NCI-H2171 treated with DMSO at 0.1 percent for 48 hours (cell line): ENCODE results near the gene RAI14.
A peak's percentile ranks its signal among the peaks of the same experiment; 100 is the strongest.

Experiments
- DNase-seq: peaks from one replicate; lab custom pipeline; 2025; lab: John Stamatoyannopoulos, UW

RAI14 gene

GRCh38 chr5:34677428-34677827, 21.3 kb downstream of the RAI14 start:
- DNase-seq: no peak

DNA sequence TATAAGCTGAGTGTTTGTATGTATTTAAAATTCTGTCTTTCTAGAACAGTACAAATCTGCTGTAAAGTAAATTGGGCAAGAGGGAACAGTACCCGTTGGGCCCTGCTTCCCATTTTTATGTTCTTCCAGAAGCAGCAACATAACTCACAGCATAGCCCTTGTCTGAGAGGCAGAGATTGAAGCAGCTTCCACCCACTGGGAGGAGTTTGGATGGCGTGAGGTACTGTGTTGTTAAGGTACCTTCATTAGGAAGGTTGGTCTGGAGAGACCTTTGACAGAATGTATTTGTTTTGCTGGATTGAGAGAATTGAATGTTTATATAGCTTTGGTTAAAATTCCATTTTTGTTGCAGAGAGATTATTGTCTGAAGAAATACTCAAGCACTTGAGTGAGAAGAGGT, 24.8 kb downstream of the RAI14 start:
- no peak for DNase-seq

GRCh38 chr5:34682926-34683623, 26.9 kb downstream of the RAI14 start:
- DNase-seq: peak; percentile 48

- DNase-seq: peak; percentile 27
Measured at GRCh38 chr5:34684281-34684979, 28.3 kb downstream of the RAI14 start.

- no peak for DNase-seq
Measured at GRCh38 chr5:34684980-34685352, 28.8 kb downstream of the RAI14 start.

DNA sequence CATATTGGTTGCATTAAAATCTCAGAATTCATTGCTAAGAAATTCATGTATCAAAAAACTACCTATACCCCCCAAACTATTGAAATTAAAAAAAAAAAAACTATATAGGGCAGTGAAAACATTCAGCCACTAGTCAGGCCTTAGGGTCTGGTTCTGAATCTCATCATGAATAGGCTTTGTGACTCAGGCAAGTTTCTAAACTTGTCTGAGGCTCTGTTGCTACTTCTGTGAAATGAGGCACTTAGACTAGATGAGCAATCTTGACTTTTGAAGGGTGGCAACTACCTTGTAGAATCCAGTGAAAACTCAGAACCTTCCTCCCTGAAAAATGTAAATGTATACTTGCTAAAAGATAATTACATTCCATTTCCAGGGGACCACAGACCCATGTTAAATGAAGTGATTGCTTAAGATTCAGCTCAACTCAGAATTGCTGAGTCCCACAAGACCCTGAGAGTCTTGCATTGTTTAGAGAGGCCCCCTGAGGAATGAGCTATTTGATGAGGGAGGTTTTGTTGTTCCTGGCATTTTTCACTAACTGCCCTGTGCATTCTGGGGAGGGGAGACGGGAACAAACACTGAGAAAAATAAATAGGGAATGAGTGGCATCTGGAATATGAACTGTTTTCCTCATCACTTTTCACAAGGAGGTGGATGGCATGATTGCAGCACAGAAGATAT, 29.5 kb downstream of the RAI14 start:
- no peak for DNase-seq

DNA sequence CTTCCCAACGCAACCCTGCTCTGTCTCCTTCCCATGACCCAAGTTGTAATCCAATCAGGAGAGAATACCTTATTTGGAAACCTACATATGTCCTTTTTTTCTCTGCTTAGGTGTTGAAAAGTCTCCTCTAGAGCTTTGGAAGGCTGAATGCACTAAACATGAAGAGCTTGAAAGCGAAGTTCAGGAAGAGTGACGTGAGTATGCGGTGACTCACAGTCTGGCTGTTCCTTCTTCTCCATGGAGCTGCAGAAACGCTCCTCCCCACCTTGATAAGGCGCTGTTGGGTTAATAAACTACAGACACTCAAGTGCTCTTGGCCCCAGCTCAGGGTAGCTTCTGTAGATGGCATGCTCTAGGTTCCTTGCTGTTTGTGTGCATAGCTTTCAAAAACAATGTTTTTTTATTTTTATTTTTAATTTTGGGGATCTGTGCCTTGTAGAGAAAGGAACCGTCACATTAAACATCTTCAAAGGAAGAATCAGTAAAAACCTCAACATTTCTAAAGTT, 30.7 kb downstream of the RAI14 start:
- DNase-seq: no peak

- DNase-seq: no peak
Measured at GRCh38 chr5:34687269-34688011, 31.3 kb downstream of the RAI14 start.

GRCh38 chr5:34688015-34688810, 32.1 kb downstream of the RAI14 start:
- DNase-seq: no peak

- no peak for DNase-seq
Measured at GRCh38 chr5:34690301-34690700, 34.2 kb downstream of the RAI14 start.

DNA sequence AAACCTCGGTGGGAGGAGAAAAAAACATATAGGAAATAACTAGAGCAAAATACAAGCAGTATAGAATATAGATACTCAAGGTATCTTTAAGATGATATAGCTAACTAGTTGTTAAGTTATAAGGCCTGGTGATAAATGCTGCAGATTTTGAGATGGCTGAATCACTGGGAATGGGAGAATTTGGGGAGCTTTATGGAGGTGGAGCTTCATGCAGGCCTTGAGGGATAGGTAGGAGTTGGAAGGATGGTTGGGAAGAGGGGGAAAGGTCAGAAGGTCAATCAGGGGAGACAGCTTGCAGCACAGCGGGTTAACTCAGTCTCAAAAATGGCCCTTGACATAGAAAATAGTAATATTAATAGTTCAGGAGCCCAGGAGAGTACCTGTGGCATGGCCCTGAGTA, 34.8 kb downstream of the RAI14 start:
- no peak for DNase-seq

DNA sequence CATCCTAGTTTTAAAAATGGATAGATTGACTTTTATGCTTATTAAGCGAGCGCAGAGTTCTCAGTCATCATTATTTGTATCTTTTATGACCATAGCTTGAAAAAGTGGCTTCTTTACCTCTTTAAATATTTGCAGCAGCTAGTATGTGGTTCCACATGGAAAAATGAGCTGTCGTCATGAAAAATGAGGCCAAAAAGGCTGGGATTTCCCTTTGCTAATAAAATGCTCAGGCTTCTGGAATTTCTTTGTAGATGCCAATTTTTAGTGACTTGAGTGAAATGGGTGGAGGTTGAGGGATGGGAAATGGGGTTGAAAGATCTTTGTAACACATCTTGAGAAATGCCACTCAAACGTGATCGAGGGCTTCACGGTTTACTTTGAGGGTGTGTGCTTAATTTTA, 35.2 kb downstream of the RAI14 start:
- DNase-seq: no peak

GRCh38 chr5:34692786-34693185, 36.7 kb downstream of the RAI14 start:
- DNase-seq: no peak

DNA sequence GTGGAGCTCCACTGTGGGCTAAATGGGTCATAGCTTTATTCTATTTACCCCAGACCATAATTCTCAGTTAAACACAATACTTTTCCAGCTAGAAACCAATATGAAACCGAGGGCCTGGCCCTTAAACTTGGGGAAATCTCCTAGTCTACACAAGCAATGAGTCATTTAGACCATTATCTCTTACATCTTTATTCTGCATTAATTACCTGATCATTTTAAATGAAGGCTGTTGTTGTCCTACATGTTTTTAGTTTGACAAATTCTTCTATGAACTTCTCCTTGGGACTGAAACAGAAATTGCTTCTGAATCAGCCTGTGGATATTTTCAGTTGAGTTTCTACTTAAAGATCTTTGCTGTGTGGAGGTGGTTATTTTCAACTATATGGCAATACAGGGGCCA, 37.9 kb downstream of the RAI14 start:
- no peak for DNase-seq

GRCh38 chr5:34694685-34695084, 38.6 kb downstream of the RAI14 start:
- no peak for DNase-seq

- DNase-seq: no peak
Measured at GRCh38 chr5:34695275-34696027, 39.3 kb downstream of the RAI14 start.

GRCh38 chr5:34697308-34698108, 41.4 kb downstream of the RAI14 start:
- peak; percentile 11 for DNase-seq

GRCh38 chr5:34698109-34698419, 41.9 kb downstream of the RAI14 start:
- DNase-seq: no peak

DNA sequence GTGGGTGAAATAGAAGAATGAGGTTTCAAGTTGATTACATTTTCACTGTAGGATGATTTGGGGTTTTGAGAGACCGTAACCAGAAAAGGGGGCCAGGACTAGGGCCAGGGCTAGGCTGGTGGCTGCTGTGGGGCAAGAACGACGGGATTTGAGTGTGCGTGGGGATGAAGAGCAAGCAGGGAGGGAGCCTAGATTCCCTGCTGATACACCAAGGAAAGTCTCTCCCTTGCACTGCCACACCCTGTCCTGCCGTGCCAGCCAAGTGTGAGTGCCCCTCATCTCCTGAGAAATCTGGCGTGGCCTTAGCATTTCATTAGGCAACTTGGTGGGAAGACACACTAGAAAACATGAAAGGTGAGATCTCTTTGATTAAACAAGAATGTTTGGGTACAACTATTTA, 42.6 kb downstream of the RAI14 start:
- no peak for DNase-seq
